Activated T-cell treated with anti-CD3 and anti-CD28 coated beads, Interleukin-2, amount 50 U/mL, for 1 hour (primary cell): ENCODE results near the gene RPS19.
"Not testable (repeated sequence)": the region's sequence is repeated elsewhere in the genome, so short reads cannot be mapped to it uniquely, and the experiment has no call there.

Experiments
- DNase-seq: peaks from one replicate; pipeline ENCODE4 v3.0.0-alpha.2; 2020

Gene RPS19

GRCh38 chr19:41902594-41902993 is 42.5 kb downstream of the RPS19 start:
- no peak for DNase-seq

DNA sequence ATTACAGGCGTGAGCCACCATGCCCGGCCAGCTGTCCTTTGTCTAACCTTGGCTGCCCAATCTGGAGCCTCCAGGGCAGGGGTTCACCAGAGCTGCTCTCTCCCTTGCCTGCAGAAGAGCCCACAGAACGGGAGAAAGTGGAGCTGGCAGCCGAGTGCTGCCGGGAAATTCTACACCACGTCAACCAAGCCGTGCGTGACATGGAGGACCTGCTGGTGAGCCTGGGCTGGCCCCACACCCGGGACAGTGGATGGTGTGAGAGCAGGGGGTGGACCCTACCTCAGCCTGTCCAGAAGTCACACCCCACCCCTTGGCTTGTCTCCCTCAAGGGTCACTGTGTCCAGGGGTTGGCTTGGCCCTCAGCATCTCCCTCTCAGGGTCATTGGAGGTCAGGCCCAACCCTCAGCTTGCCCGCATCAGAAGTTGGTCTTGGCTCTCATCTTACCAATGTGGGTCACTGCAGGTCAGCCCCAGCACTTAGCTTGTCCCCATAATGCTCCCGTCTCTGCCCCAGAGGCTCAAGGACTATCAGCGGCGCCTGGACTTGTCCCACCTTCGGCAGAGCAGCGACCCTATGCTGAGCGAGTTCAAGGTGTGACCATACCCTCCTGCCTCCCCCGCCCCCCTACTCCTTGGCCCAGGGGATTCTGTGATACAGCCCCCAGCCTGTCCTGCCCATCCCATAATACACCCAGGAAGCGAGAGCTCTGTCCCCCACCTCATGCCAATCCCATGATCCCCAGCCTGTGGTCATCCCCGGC is 43.3 kb downstream of the RPS19 start:
- no peak for DNase-seq

DNA sequence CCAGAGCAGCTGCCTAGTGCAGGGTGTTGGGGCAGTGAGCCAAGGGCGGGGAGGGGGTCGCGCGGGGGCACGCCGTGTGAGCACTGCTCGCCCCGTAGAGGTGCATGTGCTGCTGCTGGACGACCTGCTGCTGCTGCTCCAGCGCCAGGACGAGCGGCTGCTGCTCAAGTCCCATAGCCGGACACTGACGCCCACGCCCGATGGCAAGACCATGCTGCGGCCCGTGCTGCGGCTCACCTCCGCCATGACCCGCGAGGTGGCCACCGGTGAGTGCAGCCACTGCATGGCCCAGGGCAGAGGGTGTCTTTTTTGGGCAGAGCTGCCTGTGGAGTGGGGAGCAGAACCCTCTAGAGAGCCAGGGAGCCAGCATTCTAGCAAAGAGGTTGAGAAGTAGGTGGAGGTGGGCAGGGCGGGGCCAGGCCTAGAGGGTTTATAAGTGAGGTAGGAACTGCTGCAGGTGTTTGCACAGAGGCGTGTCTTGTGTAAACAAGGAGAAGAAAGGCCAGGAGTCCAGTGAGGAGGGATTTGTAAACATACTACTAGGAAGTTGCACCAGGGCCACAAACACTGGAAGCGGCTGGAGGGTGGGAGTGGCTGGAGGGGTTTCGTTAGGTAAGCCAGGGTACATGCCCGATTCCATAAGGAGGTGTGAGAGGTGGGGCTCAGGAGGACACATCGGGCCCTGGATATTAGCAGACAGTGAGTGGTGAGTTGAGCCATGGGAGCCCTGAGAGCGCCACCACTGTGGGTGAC is 44.2 kb downstream of the RPS19 start:
- DNase-seq, result no peak

- no peak for DNase-seq
Measured at GRCh38 chr19:41905273-41906002, 45.4 kb downstream of the RPS19 start.

DNA sequence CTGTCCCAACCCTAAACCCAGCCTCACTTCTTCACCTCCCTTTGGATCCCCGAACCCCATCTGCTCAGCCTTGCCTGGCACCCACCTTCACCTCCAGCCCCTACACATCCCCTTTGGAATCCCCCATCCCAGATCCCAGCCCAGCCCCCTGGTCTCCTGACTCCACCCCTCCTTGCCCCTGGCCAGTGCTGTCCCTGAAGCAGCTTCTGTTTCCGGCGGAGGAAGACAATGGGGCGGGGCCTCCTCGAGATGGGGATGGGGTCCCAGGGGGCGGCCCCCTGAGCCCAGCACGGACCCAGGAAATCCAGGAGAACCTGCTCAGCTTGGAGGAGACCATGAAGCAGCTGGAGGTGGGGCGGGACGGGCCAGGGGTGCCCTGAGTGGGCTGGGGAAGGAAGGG is 46.2 kb downstream of the RPS19 start:
- DNase-seq, result no peak

- no peak for DNase-seq
Measured at GRCh38 chr19:41906916-41907680, 47.0 kb downstream of the RPS19 start.

- DNase-seq, result no peak
Measured at GRCh38 chr19:41907994-41908615, 48.0 kb downstream of the RPS19 start.

DNA sequence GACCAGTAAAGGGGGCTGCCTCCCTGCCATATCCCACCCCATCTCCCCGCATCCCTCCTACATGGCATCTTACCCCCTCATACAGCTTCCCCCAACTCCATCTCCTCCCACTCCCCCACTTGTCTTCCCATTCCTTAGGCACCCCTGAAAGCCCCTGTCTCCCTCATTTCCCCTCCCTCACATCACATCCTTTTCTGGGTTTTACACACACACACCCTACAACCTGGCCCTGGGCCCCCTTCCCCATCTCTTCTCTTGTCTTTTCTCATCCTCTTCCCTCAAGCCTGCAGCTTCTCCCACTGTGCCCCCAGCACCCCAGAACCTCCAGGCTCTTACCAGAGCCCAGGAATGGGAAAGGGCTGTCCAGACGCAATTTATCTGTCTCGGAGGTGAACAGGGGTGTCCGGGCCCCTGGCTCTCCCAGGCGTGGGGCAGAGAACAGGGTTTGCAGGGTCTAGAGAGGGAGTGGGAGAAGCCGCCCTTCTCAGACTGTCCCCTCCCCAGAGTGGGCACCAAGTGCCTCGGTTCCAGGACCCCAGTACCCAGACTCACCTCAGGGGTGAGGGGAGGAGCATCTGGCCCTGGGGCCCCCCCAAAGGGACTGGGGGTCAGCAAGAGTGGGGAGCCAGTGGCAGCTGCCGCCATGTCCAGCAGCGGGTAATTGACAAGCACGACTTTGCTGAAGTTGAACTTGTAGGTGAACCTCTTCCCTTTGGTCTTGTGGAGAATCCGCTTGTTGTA is 48.8 kb downstream of the RPS19 start:
- no peak for DNase-seq

GRCh38 chr19:41909706-41910105 is 49.7 kb downstream of the RPS19 start:
- no peak for DNase-seq

DNA sequence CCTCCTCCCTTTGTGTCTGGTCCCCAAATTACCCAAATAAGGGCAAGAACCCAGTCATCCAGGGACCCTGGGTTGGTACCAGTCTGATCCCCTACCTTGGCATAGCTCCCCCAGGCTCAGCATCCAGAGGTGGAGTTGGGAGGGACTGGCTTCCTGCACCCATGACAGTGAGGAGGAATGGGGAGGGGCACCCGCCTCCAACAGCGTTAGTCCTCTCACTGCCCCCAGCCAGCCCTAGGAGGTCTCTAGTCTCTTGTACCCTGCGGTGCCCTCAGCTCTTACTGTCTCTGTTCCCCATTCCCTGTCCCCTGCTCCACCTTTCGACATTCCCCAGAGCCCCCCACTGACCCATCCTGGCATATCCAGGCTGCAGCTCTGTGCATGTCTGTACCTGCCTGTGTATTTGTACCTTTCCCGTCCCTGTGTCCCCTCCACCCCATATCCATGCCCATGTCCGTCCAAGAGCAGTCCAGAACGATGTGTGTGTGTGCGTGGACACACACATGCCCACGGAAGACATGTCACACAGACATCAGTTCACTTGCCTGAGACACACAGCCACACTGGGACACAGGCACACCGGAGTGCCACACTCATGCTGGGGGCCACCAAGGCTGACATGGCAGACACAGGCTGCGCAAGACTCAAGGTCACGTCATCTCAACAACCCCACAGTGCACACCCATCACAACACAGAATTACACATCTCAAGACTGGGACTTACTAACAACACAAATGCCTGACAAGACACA is 50.4 kb downstream of the RPS19 start:
- DNase-seq, result no peak

DNA sequence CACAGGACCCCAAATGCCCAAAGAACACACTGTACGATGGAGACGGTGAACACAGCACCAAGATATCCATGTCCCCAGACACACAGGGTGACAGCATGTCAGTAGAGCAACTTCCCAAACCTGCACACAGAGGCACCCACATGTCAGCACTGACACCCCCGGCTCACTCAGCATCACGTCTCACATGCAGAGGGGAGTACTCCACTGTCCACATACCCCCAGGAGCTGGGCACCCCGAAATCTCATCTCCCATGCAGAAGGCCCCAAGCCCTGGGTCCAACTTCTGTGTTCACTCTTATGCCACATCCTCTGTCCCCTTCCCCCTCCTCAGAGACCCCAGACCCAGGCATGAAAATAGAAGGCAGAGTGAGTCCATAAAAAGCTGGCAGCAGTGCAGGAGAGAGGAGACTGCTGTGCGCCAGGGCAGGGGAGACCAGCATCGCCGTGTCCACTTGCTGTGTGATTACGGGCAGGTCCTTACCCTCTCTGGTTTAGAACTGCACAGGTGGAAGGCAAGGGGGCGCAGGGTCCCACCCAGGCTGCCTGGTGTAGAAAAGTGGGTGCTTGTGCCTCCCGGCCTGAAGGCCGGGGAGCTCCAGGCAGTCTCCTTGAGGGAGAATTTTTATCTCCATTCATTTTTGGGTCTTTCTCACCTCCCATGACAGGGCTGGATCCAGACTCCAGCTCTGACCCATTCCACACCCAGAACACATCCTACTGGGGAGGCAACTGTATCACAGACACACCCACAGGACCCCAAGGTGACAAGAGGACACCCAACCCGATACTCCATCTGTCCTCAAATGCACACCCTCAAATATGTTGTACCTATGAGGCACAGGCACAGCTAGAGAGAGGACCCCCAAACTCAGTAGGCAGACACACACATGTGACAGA is 51.2 kb downstream of the RPS19 start:
- DNase-seq, result no peak

DNA sequence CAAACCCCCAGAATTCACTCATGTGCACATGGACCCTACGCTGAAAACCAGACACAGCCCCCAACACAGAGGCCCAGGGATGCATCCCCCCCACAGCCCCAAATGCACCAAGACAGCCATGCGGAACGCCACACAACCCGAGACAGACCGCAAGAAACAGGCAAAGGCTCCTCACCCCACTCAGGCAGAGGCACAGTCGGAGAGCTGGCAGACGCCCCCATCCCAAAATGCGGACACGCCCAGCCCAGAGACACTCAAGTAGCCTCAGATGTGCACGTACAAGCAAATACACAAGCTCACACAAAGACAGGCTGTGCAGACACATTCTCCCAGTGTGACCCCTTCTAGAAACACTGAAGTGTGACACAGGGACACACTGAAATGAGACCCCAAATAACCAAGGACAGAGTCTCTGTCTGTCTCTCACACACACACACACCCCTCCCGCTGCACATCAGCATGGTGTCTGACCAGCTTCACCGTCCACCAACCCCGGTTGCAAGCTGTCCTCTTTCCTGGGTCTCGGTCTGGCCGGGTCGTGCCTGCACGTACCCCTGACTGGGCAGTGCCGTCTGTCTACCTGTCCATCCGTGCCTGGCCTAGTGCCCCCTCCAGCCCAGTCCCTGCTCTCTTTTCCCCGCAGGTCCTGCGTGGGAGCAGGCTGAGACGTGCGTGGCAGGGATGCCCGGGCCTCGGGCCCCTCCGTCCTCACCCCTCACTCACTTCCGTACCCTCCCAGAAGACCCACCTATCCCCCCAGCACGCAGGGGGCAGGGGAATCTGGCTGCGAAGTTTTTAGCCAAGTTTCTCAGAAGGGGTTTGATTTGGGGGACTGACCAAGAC is 52.1 kb downstream of the RPS19 start:
- no peak for DNase-seq

- peak; percentile 47 for DNase-seq
Measured at GRCh38 chr19:41912899-41913537, 53.0 kb downstream of the RPS19 start.

DNA sequence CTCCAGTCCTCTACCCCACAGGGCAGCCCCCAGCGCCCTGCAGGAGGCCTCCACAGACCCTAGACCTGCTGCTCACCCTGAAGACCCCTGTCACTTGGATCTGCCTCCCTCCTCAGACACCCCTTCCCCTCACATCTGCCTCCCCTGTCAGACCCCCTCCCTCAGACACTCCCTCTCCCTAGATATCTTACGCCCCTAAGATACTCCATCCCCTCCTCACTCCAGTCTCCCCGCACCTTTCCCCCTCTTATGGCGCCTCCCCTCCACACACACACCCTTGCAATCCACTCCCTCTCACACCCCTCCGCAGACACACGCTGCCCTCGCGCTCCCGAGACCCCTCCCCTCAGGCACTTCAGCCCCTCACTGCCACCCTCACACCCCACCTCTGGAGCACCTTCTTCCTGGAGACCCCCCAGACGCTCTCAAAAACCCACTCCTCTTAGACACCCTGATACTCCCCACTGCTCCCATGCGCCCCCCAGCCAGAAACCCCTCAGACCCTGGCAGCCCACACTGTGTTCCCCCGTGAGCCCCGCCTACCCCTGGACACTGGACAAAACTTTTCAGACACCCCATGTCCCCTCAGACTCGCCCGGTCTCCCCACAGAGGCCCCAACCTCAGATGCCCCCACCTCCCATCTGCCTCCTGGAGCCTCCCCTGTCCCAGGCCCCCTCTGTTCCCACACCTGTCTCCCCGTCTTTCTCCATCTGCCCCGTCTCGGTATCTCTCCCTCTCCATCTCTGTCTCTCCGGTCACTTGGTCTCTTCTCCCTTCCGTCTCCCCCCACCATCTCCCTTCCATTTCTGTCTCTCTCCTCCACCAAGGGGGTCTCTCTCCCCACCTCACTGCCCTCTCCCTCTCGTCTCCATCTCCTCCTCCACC is 53.7 kb downstream of the RPS19 start:
- DNase-seq, result no peak

- DNase-seq, result not testable (repeated sequence)
Measured at GRCh38 chr19:41914424-41914834, 54.4 kb downstream of the RPS19 start.

GRCh38 chr19:41915021-41915775 is 55.1 kb downstream of the RPS19 start:
- DNase-seq, result no peak
